Measurements from ENCODE around the gene TSPYL4. TPM values are rescaled to one million over a fixed set of nuclear protein-coding genes. Genes with fewer than 3 reads are reported as not detected.
"Not testable (repeated sequence)": the region's sequence is repeated elsewhere in the genome, so short reads cannot be mapped to it uniquely, and the experiment has no call there.

The TSPYL4 gene
- total and polyA plus RNA-seq, 11 donors: 8.0 to 52.8 (median 30.5) TPM

DNA sequence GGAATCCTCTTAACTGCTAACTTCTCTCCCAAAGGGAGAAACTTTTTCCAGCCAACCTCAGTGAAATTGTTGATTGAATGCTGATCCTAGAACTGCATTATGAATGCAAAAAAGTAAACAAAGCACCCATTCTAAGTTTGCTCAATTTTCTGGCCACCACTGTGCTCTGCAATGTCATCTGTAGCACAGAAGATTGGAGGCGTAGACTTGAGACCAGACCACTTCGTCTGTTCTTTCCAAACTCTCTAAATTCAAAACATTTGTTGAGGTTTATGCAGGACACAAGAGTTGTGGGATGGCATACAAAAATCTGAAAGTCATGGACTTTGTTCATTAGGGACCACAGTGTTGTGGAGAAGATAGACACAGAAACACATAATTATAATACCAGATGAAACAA is 36.9 kb upstream of the TSPYL4 start:
- TF ChIP-seq, protein P1, sequence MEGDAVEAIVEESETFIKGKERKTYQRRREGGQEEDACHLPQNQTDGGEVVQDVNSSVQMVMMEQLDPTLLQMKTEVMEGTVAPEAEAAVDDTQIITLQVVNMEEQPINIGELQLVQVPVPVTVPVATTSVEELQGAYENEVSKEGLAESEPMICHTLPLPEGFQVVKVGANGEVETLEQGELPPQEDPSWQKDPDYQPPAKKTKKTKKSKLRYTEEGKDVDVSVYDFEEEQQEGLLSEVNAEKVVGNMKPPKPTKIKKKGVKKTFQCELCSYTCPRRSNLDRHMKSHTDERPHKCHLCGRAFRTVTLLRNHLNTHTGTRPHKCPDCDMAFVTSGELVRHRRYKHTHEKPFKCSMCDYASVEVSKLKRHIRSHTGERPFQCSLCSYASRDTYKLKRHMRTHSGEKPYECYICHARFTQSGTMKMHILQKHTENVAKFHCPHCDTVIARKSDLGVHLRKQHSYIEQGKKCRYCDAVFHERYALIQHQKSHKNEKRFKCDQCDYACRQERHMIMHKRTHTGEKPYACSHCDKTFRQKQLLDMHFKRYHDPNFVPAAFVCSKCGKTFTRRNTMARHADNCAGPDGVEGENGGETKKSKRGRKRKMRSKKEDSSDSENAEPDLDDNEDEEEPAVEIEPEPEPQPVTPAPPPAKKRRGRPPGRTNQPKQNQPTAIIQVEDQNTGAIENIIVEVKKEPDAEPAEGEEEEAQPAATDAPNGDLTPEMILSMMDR (IDR thresholded peaks at IDR 0.05): no peak
- no peak for TF ChIP-seq POLR2A (IDR thresholded peaks at IDR 0.05)
- H3K27me3 ChIP-seq: no peaks in the 10 kb centered on the region
- ATAC-seq: no peak
- 68 to 87% (median 86%) methylated on average over 2 of the region's 2 CpGs for WGBS, 4 donors
- no peaks in the 10 kb centered on the region for H3K36me3 ChIP-seq
- no peak overlapping the region for H3K4me3 ChIP-seq
- intact Hi-C loops (cut with DNase I): loop anchor here in 3 of 10 donors (5.0 to 10.0 kb wide), 3 partner anchors 82 to 242 kb away; partner anchors contain the start of gene DSE (in 1 of the 3)
- no peaks in the 10 kb centered on the region for H3K9me3 ChIP-seq
- no peak for DNase-seq
- H3K4me1 ChIP-seq: peaks cover 0 to 7% (median 0%) of the 10 kb centered on the region in 12 donors
- H3K27ac ChIP-seq: no peak overlapping the region

DNA sequence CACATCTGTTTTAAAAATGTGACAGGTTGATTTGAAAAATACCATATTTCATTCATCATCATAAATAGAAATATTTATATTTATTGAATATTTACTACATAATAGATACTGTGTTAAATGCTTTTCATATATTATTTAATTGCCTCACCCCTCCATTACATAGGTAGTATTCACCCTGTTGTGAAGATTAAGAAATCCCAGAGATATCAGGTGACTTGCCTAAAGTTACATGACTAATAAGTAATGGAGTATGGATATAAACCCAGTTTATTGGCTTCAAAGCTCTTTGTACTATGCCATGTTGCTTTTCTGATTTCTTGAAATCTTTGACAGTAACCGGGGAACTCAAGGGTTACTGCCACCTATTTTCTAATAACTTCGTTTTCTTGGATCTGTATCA is 36.0 kb upstream of the TSPYL4 start:
- intact Hi-C loops (cut with DNase I): loop anchor here (5.0 to 10.0 kb wide), 8 partner anchors 82 to 275 kb away; partner anchors contain the start of gene DSE (in 2 of the 10)
- Histone ChIP-seq H3K9me3 (no peaks in the 10 kb centered on the region), H3K4me1 (peaks cover 0 to 7% (median 0%) of the 10 kb centered on the region in 12 donors), H3K4me3 (no peak overlapping the region), H3K36me3 (no peaks in the 10 kb centered on the region), H3K27me3 (no peaks in the 10 kb centered on the region), H3K27ac (no peak overlapping the region)
- no peak for TF ChIP-seq POLR2A (IDR thresholded peaks at IDR 0.05)
- TF ChIP-seq, protein P1 (IDR thresholded peaks at IDR 0.05): no peak
- no peak for ATAC-seq
- no peak for DNase-seq
- 85 to 94% (median 92%) methylated on average over 2 of the region's 2 CpGs for WGBS, 4 donors

DNA sequence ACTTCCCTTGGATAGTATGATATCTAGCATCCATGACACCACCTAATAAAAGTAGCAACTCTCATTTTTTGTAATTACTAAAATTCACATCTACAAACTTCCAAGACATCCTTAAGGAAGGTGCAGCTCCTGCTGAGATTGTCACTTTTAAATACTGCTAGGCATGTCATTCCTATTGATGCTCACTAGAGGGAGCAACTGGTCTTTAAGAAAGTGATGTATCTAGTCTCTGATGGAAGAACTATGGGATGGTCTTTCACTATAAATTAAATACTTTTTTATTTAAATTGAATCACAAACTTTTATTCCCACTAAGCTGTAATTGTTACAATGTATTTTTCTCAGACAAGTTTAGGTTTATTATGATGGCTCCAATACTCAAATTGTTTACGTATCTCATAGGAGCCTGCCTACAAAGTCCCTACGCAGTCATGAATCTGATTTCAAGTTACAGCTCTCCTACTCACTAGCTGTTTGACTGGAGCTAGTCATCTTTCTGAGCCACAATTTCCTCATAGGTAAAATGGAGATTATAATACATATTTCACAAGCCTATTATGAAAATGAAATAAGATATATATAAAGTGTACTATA is 33.9 kb upstream of the TSPYL4 start:
- no peaks in the 10 kb centered on the region for H3K27me3 ChIP-seq
- H3K4me3 ChIP-seq: no peak overlapping the region
- no peaks in the 10 kb centered on the region for H3K9me3 ChIP-seq
- intact Hi-C loops (cut with DNase I): loop anchor here in 8 of 10 donors (2.0 to 10.0 kb wide), 8 partner anchors 87 to 277 kb away; partner anchors contain the start of gene DSE (in 1 of the 8)
- no peak for TF ChIP-seq POLR2A (IDR thresholded peaks at IDR 0.05)
- TF ChIP-seq, protein P1 (IDR thresholded peaks at IDR 0.05): peak; percentile 75 to 96 (median 88)
- peaks cover 0 to 7% (median 2%) of the 10 kb centered on the region in 12 donors for H3K4me1 ChIP-seq
- WGBS, 4 donors: 87 to 93% (median 88%) methylated on average over 2 of the region's 2 CpGs
- H3K27ac ChIP-seq: no peak overlapping the region
- no peaks in the 10 kb centered on the region for H3K36me3 ChIP-seq
- DNase-seq (no peak), ATAC-seq (peak in 3 of 4 donors; percentile 62 to 66 (median 63))

DNA sequence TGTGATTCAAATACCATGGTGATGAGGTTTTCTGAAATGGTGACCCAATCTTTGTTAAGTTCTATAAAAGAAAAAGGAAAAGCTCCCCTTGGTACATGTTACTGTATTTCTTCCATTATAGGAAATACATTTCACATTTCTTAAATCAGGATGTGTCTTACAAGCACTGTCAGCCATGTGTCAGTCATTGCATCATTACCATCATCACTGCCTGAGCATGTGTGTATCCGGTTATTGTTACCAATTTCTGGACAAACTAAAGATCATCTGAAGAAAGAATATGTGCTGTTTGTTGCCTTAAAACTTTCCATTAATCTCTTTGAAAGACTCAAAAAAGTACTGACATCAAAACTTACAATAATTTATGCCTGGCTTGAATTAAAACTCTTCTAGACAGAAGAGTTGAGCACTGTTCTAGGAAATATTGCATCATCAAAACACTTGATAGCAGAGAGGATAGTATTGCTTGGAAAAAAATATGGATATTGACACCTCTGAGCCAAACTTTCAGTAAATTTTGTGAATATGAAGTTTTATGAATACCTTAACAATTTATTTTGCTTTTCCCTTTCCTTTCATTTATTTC is 33.0 kb upstream of the TSPYL4 start:
- 67 to 86% (median 74%) methylated on average over 1 of the region's 1 CpG for WGBS, 4 donors

DNA sequence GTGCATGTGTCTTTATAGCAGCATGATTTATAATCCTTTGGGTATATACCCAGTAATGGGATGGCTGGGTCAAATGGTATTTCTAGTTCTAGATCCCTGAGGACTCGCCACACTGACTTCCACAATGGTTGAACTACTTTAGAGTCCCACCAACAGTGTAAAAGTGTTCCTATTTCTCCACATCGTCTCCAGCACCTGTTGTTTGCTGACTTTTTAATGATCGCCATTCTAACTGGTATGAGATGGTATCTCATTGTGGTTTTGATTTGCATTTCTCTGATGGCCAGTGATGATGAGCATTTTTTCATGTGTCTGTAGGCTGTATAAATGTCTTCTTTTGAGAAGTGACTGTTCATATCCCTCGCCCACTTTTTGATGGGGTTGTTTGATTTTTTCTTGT is 31.1 kb upstream of the TSPYL4 start:
- not testable (repeated sequence) for H3K9me3 ChIP-seq

More for the DNA sequence above, 33.0 kb upstream of the TSPYL4 start:
- no peak overlapping the region for H3K27ac ChIP-seq
- no peak overlapping the region for H3K4me3 ChIP-seq
- no peak for TF ChIP-seq POLR2A (IDR thresholded peaks at IDR 0.05)
- TF ChIP-seq, protein P1 (IDR thresholded peaks at IDR 0.05): no peak
- no peaks in the 10 kb centered on the region for H3K9me3 ChIP-seq
- intact Hi-C loops (cut with DNase I): loop anchor here in 8 of 10 donors (2.0 to 10.0 kb wide), 8 partner anchors 88 to 278 kb away; partner anchors contain the start of gene DSE (in 1 of the 8)
- no peaks in the 10 kb centered on the region for H3K36me3 ChIP-seq
- no peak for ATAC-seq
- H3K4me1 ChIP-seq: peaks cover 0 to 14% (median 5%) of the 10 kb centered on the region in 12 donors
- DNase-seq: no peak
- H3K27me3 ChIP-seq: no peaks in the 10 kb centered on the region

More for the DNA sequence above, 31.1 kb upstream of the TSPYL4 start:
- DNase-seq, H3K36me3 ChIP-seq, H3K4me3 ChIP-seq, H3K27ac ChIP-seq, ATAC-seq, H3K27me3 ChIP-seq: not testable (repeated sequence)
- peaks cover 0 to 27% (median 14%) of the 10 kb centered on the region in 12 donors for H3K4me1 ChIP-seq
- intact Hi-C loops (cut with DNase I): loop anchor here in 9 of 10 donors (5.0 to 10.0 kb wide), 9 partner anchors 87 to 280 kb away; partner anchors contain the start of gene DSE (in 2 of the 9)
- 96 to 100% (median 99%) methylated on average over 4 of the region's 4 CpGs for WGBS, 4 donors

Data from heart left ventricle (tissue), 16 donors.